Measurements from ENCODE around the gene FBXL20. TPM values are rescaled to one million over a fixed set of nuclear protein-coding genes. Genes with fewer than 3 reads are reported as not detected.
"Not testable (repeated sequence)": the region's sequence is repeated elsewhere in the genome, so short reads cannot be mapped to it uniquely, and the experiment has no call there.

The FBXL20 gene
- total and polyA plus RNA-seq, 10 of the 15 experiments (the other 5 are each of a cell fraction or from before 2014, with no cell fraction given): 1.2 to 8.3 (median 4.4) TPM

DNA sequence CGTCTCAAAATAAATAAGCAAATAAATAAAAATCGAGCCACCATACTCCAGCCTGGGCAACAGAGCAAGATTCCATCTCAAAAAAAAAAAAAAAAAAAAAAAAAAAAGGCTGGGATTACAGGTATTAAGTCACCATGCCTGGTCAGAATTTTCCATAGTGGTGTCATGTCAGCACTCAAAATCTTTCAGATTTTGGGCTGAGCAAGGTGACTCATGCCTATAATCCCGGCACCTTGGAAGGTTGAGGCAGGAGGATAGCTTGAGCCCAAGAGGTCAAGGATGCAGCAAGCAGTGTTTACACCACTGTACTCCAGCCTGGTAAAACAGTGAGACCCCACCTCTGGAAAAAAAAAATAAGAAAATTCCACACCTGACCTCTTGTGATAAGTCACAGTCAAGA, 52.2 kb downstream of the FBXL20 start:
- H3K4me1 ChIP-seq (ENCODE audit: control insufficient read depth, insufficient read depth, low read length): no peaks in the 10 kb centered on the region
- H3K79me2 ChIP-seq (ENCODE audit: control insufficient read depth, insufficient read depth, low read length): no peaks in the 10 kb centered on the region
- RAD21 ChIA-PET (ENCODE audit: unreplicated experiment): no interaction called here
- BruUV-seq (replicated peaks): no TSS peak
- no peaks in the 10 kb centered on the region for H3K36me3 ChIP-seq (ENCODE audit: control insufficient read depth in 2 of 2, insufficient read depth in 2 of 2, low read length in 1 of 2)
- SMC1A ChIA-PET (ENCODE audit: uncharacterized antibody, unreplicated experiment): no interaction called here
- ATAC-seq: no peak
- no peaks in the 10 kb centered on the region for H3K27me3 ChIP-seq (replicated peaks in 1 of 2; ENCODE audit: control insufficient read depth in 2 of 2, insufficient read depth in 2 of 2, low read length in 1 of 2)
- CTCF ChIA-PET: no interaction called here
- WGBS (ENCODE audit: insufficient coverage, insufficient replicate concordance, low lambda C conversion rate, missing lambda C conversion rate): 100% methylated on average over 2 of the region's 3 CpGs
- intact Hi-C loops (cut with micrococcal nuclease; ENCODE audit: unreplicated experiment) (loop anchor here (10.0 kb wide), 1 partner anchor 64 kb away; no protein-coding TSS in a partner anchor), in situ Hi-C loops (cut with MboI) (no loop called here)
- H3K4me3 ChIP-seq: no peak overlapping the region
- POLR2A ChIA-PET: no interaction called here
- no peak for FAIRE-seq
- H3K9ac ChIP-seq (ENCODE audit: control insufficient read depth, insufficient read depth, low read length): no peak overlapping the region
- TF ChIP-seq, protein P1, sequence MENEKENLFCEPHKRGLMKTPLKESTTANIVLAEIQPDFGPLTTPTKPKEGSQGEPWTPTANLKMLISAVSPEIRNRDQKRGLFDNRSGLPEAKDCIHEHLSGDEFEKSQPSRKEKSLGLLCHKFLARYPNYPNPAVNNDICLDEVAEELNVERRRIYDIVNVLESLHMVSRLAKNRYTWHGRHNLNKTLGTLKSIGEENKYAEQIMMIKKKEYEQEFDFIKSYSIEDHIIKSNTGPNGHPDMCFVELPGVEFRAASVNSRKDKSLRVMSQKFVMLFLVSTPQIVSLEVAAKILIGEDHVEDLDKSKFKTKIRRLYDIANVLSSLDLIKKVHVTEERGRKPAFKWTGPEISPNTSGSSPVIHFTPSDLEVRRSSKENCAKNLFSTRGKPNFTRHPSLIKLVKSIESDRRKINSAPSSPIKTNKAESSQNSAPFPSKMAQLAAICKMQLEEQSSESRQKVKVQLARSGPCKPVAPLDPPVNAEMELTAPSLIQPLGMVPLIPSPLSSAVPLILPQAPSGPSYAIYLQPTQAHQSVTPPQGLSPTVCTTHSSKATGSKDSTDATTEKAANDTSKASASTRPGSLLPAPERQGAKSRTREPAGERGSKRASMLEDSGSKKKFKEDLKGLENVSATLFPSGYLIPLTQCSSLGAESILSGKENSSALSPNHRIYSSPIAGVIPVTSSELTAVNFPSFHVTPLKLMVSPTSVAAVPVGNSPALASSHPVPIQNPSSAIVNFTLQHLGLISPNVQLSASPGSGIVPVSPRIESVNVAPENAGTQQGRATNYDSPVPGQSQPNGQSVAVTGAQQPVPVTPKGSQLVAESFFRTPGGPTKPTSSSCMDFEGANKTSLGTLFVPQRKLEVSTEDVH (IDR thresholded peaks at IDR 0.05; ENCODE audit: low read depth, partially characterized antibody): no peak
- no peak overlapping the region for H2AFZ ChIP-seq (ENCODE audit: control insufficient read depth, low read depth, low read length)
- H4K20me1 ChIP-seq (ENCODE audit: control insufficient read depth, insufficient read depth): no peaks in the 10 kb centered on the region; the same call in 1 of the 2 replicates
- no peak overlapping the region for H3K27ac ChIP-seq (ENCODE audit: control insufficient read depth, insufficient read depth)
- H3K9me3 ChIP-seq (replicated peaks; ENCODE audit: control insufficient read depth, insufficient read depth, low read length): no peaks in the 10 kb centered on the region
- DNase-seq (ENCODE audit: low read depth, low spot score): no peak
- H3K4me2 ChIP-seq (ENCODE audit: control insufficient read depth, insufficient read depth): no peak overlapping the region

DNA sequence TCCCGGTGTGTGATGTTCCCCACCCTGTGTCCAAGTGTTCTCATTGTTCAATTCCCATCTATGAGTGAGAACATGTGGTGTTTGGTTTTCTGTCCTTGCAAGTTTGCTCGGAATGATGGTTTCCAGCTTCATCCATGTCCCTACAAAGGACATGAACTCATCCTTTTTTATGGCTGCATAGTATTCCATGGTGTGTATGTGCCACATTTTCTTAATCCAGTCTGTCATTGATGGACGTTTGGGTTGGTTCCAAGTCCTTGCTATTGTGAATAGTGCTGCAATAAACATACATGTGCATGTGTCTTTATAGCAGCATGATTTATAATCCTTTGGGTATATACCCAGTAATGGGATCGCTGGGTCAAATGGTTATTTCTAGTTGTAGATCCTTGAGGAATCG, 54.6 kb downstream of the FBXL20 start:
- H4K20me1 ChIP-seq (ENCODE audit: control insufficient read depth, insufficient read depth); H3K4me1 ChIP-seq (ENCODE audit: control insufficient read depth, insufficient read depth, low read length); RAD21 ChIA-PET (ENCODE audit: unreplicated experiment); H2AFZ ChIP-seq (ENCODE audit: control insufficient read depth, low read depth, low read length); CTCF ChIA-PET; H3K79me2 ChIP-seq (ENCODE audit: control insufficient read depth, insufficient read depth, low read length); ATAC-seq; in situ Hi-C loops (cut with MboI); H3K36me3 ChIP-seq (ENCODE audit: control insufficient read depth in 2 of 2, insufficient read depth in 2 of 2, low read length in 1 of 2); POLR2A ChIA-PET; H3K27ac ChIP-seq (ENCODE audit: control insufficient read depth, insufficient read depth); BruUV-seq (replicated peaks); SMC1A ChIA-PET (ENCODE audit: uncharacterized antibody, unreplicated experiment); H3K9me3 ChIP-seq (replicated peaks; ENCODE audit: control insufficient read depth, insufficient read depth, low read length); H3K9ac ChIP-seq (ENCODE audit: control insufficient read depth, insufficient read depth, low read length); H3K4me3 ChIP-seq; FAIRE-seq; H3K4me2 ChIP-seq (ENCODE audit: control insufficient read depth, insufficient read depth); DNase-seq (ENCODE audit: low read depth, low spot score); H3K27me3 ChIP-seq (replicated peaks in 1 of 2; ENCODE audit: control insufficient read depth in 2 of 2, insufficient read depth in 2 of 2, low read length in 1 of 2): not testable (repeated sequence)
- WGBS (ENCODE audit: insufficient coverage, insufficient replicate concordance, low lambda C conversion rate, missing lambda C conversion rate): 78% methylated on average over 4 of the region's 5 CpGs
- intact Hi-C loops (cut with micrococcal nuclease; ENCODE audit: unreplicated experiment): loop anchor here (10.0 kb wide), 1 partner anchor 62 kb away; no protein-coding TSS in a partner anchor

All from GM12878 (cell line).